Transverse colon (tissue), 3 donors: ENCODE results near the gene KCND2.

Source experiments
- CTCF ChIP-seq, 5 experiments: fragments of 200-600 bp in 3 of 5; fragments of 450-650 bp in 2 of 5; sonication (generic) in 3 of 5; IDR thresholded peaks; 1 replicate in 2 of 5; 2 replicates in 3 of 5; pipeline ENCODE4 v1.5.1; 2016 to 2017; ENCODE audit warnings: antibody characterized with exemption in 5 of 5, inconsistent platforms in 3 of 5, mild to moderate bottlenecking in 2 of 5, moderate library complexity in 1 of 5
- POLR2A ChIP-seq: fragments of 450-650 bp; IDR thresholded peaks from one replicate; pipeline ENCODE4 v1.6.1; 2016; ENCODE audit warnings: antibody characterized with exemption, mild to moderate bottlenecking, moderate library complexity

- TF ChIP-seq CTCF (IDR thresholded peaks at IDR 0.05) = no peak
- TF ChIP-seq POLR2A = no peak
Measured at GRCh38 chr7:120684463-120684862, 411.5 kb downstream of the KCND2 start.
